Osteoblast (primary cell): ENCODE data around the gene ARFGAP3. TPM values are rescaled to one million over a fixed set of nuclear protein-coding genes. Genes with fewer than 3 reads are reported as not detected.

Experiments used
- DNase-seq: peaks from one replicate; pipeline ENCODE4 v3.0.0; 2011; ENCODE audit warnings: low spot score, mixed read lengths; ENCODE audit not compliant: insufficient read length; ENCODE audit errors: missing footprints
- H2AFZ ChIP-seq: 2 replicates; pipeline ENCODE4 v1.6.0; 2011; ENCODE audit warnings: mild to moderate bottlenecking, low read length
- H3K27ac ChIP-seq: 2 replicates; pipeline ENCODE4 v1.5.1; 2011; ENCODE audit warnings: mild to moderate bottlenecking, low read depth, low read length, moderate library complexity
- H3K27me3 ChIP-seq: 2 replicates; pipeline ENCODE4 v1.6.0; 2012; ENCODE audit warnings: mild to moderate bottlenecking, control low read depth, inconsistent platforms, low read length, moderate library complexity; ENCODE audit not compliant: insufficient read depth
- H3K36me3 ChIP-seq: 2 replicates; pipeline ENCODE4 v1.5.1; 2011; ENCODE audit warnings: mild to moderate bottlenecking, low read length, control low read depth, moderate library complexity; ENCODE audit not compliant: insufficient read depth
- H3K4me1 ChIP-seq: 2 replicates; pipeline ENCODE4 v1.5.1; 2011; ENCODE audit warnings: mild to moderate bottlenecking, low read length, control low read depth, moderate library complexity; ENCODE audit not compliant: insufficient read depth
- H3K4me2 ChIP-seq: 2 replicates; pipeline ENCODE4 v1.6.0; 2011; ENCODE audit warnings: mild to moderate bottlenecking, low read length; ENCODE audit not compliant: insufficient read depth
- H3K4me3 ChIP-seq: fragments of 200-600 bp; sonication (generic); 3 replicates; pipeline ENCODE4 v1.5.1; 2012; ENCODE audit warnings: mild to moderate bottlenecking, low read length, inconsistent platforms; ENCODE audit not compliant: insufficient read depth
- H3K79me2 ChIP-seq: 2 replicates; pipeline ENCODE4 v1.6.0; 2012; ENCODE audit warnings: mild to moderate bottlenecking, low read length, control low read depth, inconsistent platforms; ENCODE audit not compliant: insufficient read depth
- H3K9me3 ChIP-seq: 2 replicates; pipeline ENCODE4 v1.5.1; 2011; ENCODE audit warnings: low read depth, low read length, control low read depth
- H4K20me1 ChIP-seq: 2 replicates; pipeline ENCODE4 v1.6.0; 2012; ENCODE audit warnings: mild to moderate bottlenecking, low read length, control low read depth; ENCODE audit not compliant: insufficient read depth
- total RNA-seq: library from RNA; depleted of rRNA; stranded (reverse); fragments of >200 nt; gene quantifications from 2 replicates; pipeline ENCODE4 v1.2.3, GENCODE V29; 2012
- TF ChIP-seq, protein P1 (sequence below): IDR thresholded peaks from 2 replicates; pipeline ENCODE4 v1.5.1; 2011; ENCODE audit warnings: mild to moderate bottlenecking, low read depth, low read length, moderate library complexity; ENCODE audit errors: extremely low read depth

Gene ARFGAP3
- total RNA-seq, 1 donor: 90.5 TPM

DNA sequence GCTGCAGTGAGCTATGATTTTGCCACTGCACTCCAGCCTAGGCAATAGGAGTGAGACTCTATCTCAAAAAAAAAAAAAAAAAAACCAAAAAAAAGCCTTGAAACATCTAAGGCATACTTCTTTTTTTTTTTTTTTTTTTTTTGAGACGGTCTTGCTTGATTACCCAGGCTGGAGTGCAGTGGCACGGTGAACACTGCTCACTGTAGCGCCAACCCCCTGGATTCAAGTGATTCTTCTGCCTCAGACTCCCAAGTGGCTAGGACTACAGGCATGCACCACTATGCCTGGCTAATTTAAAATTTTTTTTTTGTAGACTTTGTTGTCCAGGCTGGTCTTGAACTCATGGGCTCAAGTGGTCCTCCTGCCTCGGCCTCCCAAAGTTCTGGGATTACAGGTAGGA lies 19.5 kb downstream of the ARFGAP3 start:
- Histone ChIP-seq H3K36me3 (peaks cover 75% of the 10 kb centered on the region), H3K79me2 (peaks cover 47% of the 10 kb centered on the region), H3K27ac (no peak overlapping the region), H3K9me3 (no peaks in the 10 kb centered on the region), H3K4me2 (no peak overlapping the region), H3K27me3 (no peaks in the 10 kb centered on the region), H3K4me3 (no peak overlapping the region), H3K4me1 (peaks cover 19% of the 10 kb centered on the region), H4K20me1 (peaks cover 22% of the 10 kb centered on the region), H2AFZ (no peak overlapping the region)
- TF ChIP-seq, protein P1, sequence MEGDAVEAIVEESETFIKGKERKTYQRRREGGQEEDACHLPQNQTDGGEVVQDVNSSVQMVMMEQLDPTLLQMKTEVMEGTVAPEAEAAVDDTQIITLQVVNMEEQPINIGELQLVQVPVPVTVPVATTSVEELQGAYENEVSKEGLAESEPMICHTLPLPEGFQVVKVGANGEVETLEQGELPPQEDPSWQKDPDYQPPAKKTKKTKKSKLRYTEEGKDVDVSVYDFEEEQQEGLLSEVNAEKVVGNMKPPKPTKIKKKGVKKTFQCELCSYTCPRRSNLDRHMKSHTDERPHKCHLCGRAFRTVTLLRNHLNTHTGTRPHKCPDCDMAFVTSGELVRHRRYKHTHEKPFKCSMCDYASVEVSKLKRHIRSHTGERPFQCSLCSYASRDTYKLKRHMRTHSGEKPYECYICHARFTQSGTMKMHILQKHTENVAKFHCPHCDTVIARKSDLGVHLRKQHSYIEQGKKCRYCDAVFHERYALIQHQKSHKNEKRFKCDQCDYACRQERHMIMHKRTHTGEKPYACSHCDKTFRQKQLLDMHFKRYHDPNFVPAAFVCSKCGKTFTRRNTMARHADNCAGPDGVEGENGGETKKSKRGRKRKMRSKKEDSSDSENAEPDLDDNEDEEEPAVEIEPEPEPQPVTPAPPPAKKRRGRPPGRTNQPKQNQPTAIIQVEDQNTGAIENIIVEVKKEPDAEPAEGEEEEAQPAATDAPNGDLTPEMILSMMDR: no peak
- no peak for DNase-seq

- H3K27me3 ChIP-seq: no peaks in the 10 kb centered on the region
- no peak overlapping the region for H2AFZ ChIP-seq
- peaks cover 3% of the 10 kb centered on the region for H3K4me1 ChIP-seq
- no peak overlapping the region for H3K4me3 ChIP-seq
- peaks cover 15% of the 10 kb centered on the region for H4K20me1 ChIP-seq
- H3K27ac ChIP-seq: no peak overlapping the region
- no peak overlapping the region for H3K4me2 ChIP-seq
- TF ChIP-seq, protein P1: no peak
- H3K9me3 ChIP-seq: no peaks in the 10 kb centered on the region
- peaks cover 82% of the 10 kb centered on the region for H3K36me3 ChIP-seq
- peaks cover 44% of the 10 kb centered on the region for H3K79me2 ChIP-seq
- DNase-seq: no peak
These were observed 21.0 kb downstream of the ARFGAP3 start for GRCh38 chr22:42836026-42836425.

DNA sequence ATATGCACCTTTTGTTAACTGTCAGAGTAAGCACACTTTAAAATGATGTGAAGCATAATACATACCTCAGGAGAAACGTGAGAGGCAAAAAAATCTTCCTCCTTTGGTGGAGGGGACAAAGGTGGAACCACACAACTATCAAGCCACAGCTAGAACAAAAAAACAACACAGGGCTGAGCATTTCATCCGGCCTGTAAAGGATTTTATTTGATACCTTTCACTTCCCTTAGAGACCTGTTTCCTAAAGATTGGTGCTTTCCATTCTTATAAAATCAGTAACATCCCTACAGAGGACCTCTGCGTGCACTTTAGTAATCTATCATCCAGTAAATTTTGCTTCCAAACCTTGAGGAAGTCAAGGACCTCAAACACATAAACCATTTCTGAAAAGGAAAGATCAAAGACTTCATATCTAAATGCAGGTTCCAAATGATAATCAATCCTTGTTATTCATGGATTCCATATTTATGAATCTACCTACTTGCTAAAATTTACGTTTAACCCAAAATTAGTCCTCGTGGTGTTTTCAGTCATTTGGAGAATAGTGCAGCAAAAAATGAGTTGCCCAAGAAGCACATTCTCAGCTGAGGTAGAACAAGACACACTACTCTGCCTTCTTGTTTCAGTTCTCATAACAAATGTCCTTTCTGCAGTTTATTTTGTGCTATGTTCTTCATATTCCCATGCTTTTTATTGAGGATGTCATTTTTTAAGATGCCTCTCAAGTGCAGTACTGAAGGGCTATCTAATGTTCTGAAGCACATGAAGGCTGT lies 22.7 kb downstream of the ARFGAP3 start:
- Histone ChIP-seq H2AFZ (no peak overlapping the region), H3K4me1 (no peaks in the 10 kb centered on the region), H3K27ac (no peak overlapping the region), H3K4me2 (no peak overlapping the region), H3K79me2 (peaks cover 36% of the 10 kb centered on the region), H3K36me3 (peaks cover 86% of the 10 kb centered on the region), H4K20me1 (peaks cover 12% of the 10 kb centered on the region), H3K27me3 (no peaks in the 10 kb centered on the region), H3K9me3 (no peaks in the 10 kb centered on the region), H3K4me3 (no peak overlapping the region)
- TF ChIP-seq, protein P1: no peak
- no peak for DNase-seq

GRCh38 chr22:42833104-42833503 lies 24.0 kb downstream of the ARFGAP3 start:
- H4K20me1 ChIP-seq: peaks cover 12% of the 10 kb centered on the region
- no peaks in the 10 kb centered on the region for H3K9me3 ChIP-seq
- H2AFZ ChIP-seq: no peak overlapping the region
- H3K4me1 ChIP-seq: no peaks in the 10 kb centered on the region
- DNase-seq: no peak
- TF ChIP-seq, protein P1: no peak
- H3K4me2 ChIP-seq: no peak overlapping the region
- H3K27ac ChIP-seq: no peak overlapping the region
- H3K27me3 ChIP-seq: no peaks in the 10 kb centered on the region
- H3K4me3 ChIP-seq: no peak overlapping the region
- peaks cover 88% of the 10 kb centered on the region for H3K36me3 ChIP-seq
- H3K79me2 ChIP-seq: peaks cover 30% of the 10 kb centered on the region
